GM12878 (cell line): ENCODE results near the gene COL4A1. TPM values are rescaled to one million over a fixed set of nuclear protein-coding genes. Genes with fewer than 3 reads are reported as not detected.

Source experiments
- E2F8 ChIP-seq: fragments of 450-650 bp; IDR thresholded peaks from 2 replicates; pipeline ENCODE4 v1.6.1; 2018; ENCODE audit warnings: mild to moderate bottlenecking, low read depth, moderate library complexity; ENCODE audit not compliant: partially characterized antibody
- IKZF1 ChIP-seq: fragments of 450-650 bp; conservative IDR thresholded peaks from 2 replicates; pipeline ENCODE4 v1.6.1; 2017; ENCODE audit warnings: antibody characterized with exemption, mild to moderate bottlenecking
- IRF3 ChIP-seq: fragments of 450-650 bp; IDR thresholded peaks from 2 replicates; pipeline ENCODE4 v1.6.1; 2014; ENCODE audit warnings: mild to moderate bottlenecking
- NRF1 ChIP-seq: conservative IDR thresholded peaks from 2 replicates; pipeline ENCODE4 v1.6.1; 2011; ENCODE audit warnings: mild to moderate bottlenecking, low read depth, low read length, improper control_type of control experiment
- PAX8 ChIP-seq: fragments of 450-650 bp; IDR thresholded peaks from 2 replicates; pipeline ENCODE4 v1.6.1; 2017; ENCODE audit warnings: mild to moderate bottlenecking, moderate library complexity
- ZNF592 ChIP-seq: fragments of 450-650 bp; IDR thresholded peaks from 2 replicates; pipeline ENCODE4 v1.6.1; 2017; ENCODE audit warnings: mild to moderate bottlenecking, moderate library complexity
- polyA plus RNA-seq, 11 experiments: library from polyadenylated mRNA; depleted of rRNA in 4 of 11; unstranded in 6 of 11; stranded (reverse) in 5 of 11; fragments of >200 nt; fragmentation: Nextera tagmentation in 4 of 11; fragmentation: Illumina TruSeq in 1 of 11; extraction: Ambion mirVana in 4 of 11; extraction: Trizol in 1 of 11; gene quantifications; 1 replicate in 1 of 11; 2 replicates in 10 of 11; pipeline versions ENCODE4 v1.2.1 to v1.2.3, GENCODE V29; 2011 to 2016; ENCODE audit warnings: inconsistent platforms in 2 of 11, missing spikeins in 2 of 11, low read depth in 1 of 11
- total RNA-seq, 4 experiments: library from RNA; depleted of rRNA in 3 of 4; stranded (reverse); fragments of >200 nt in 3 of 4; fragmentation: Illumina TruSeq in 1 of 4; extraction: Trizol in 1 of 4; gene quantifications; 2 replicates each; pipeline versions ENCODE4 v1.2.1 to v1.2.3, GENCODE V29; 2013 to 2021

Gene COL4A1
- total and polyA plus RNA-seq, 10 of the 15 experiments (the other 5 are each of a cell fraction or from before 2014, with no cell fraction given), result 0.07 to 0.31 (median 0.13) TPM; not detected in 6

GRCh38 chr13:110269509-110270185 lies 37.3 kb downstream of the COL4A1 start (continued):
- TF ChIP-seq NRF1 (no peak), ZNF592 (no peak), PAX8 (no peak), E2F8 (no peak), IKZF1 (no peak), IRF3 (no peak)
